Heart left ventricle (tissue), 13 donors: ENCODE results near the gene HIP1.

ENCODE experiments used
- CTCF ChIP-seq, 12 donors: fragments of 200-600 bp; sonication (generic) in 4 of 12; IDR thresholded peaks; one replicate each; pipeline versions ENCODE4 v1.5.0 to v1.8.0; 2018 to 2022; ENCODE audit warnings: antibody characterized with exemption in 12 of 12, mild to moderate bottlenecking in 5 of 12
- POLR2A ChIP-seq, 2 donors: fragments of 450-650 bp; IDR thresholded peaks; one replicate each; pipeline ENCODE4 v1.6.1; 2017; ENCODE audit warnings: antibody characterized with exemption in 2 of 2, mild to moderate bottlenecking in 2 of 2, moderate library complexity in 2 of 2
- donor health status: ischemic (EF 13 %, LVEDD 7.1; RV severe dilation, severe dysfunction).
- donor health status: DM: no; HTN: yes; CAD: no.
- donor health status: DM: no; HTN: no; CAD: no.
- donor health status: ischemic (EF 25% LVEDD 6.9; RV normal size, moderate dysfunction).
- donor health status: ischemic (EF 25% LVEDD 5.7; RV mildly dilated, moderate dysfunction).
- donor health status: ischemic (EF 35%, LVEDD 5.7; RV mildly dilated, moderate dysfunction).
- donor health status: nonischemic (EF 11% LVEDD 7.7; RV severe dilation, severe dysfunction).
- donor health status: DM: yes; HTN: yes; CAD: no.
- donor health status: PGD.
- donor health status: ischemic (EF 29% LVEDD 5.4; RV normal size, mild dysfunction).
- donor health status: nonischemic (EF 23%, LVEDD 6.1; RV moderate dilation, normal function).

GRCh38 chr7:75718390-75719031 is 20.2 kb downstream of the HIP1 start:
- TF ChIP-seq CTCF (IDR thresholded peaks at IDR 0.05) (no peak), POLR2A (IDR thresholded peaks at IDR 0.05) (no peak)
